ENCODE results near the gene KRTAP4-12.
"Not testable (repeated sequence)": the region's sequence is repeated elsewhere in the genome, so short reads cannot be mapped to it uniquely, and the experiment has no call there.

- TF ChIP-seq CTCF (IDR thresholded peaks at IDR 0.05); MAX (CRISPR knock-in tag; IDR thresholded peaks at IDR 0.05); ATF1 (CRISPR knock-in tag; IDR thresholded peaks at IDR 0.05); USF2 (CRISPR knock-in tag; IDR thresholded peaks at IDR 0.05); ATF2 (CRISPR knock-in tag; IDR thresholded peaks at IDR 0.05; ENCODE audit: borderline replicate concordance, low read depth); CBFB (CRISPR knock-in tag; IDR thresholded peaks at IDR 0.05; ENCODE audit: low read depth); SP1 (CRISPR knock-in tag; conservative IDR thresholded peaks at IDR 0.05); FOXP4 (CRISPR knock-in tag; IDR thresholded peaks at IDR 0.05); GABPB1 (CRISPR knock-in tag; IDR thresholded peaks at IDR 0.05); E2F4 (CRISPR knock-in tag; IDR thresholded peaks at IDR 0.05; ENCODE audit: borderline replicate concordance, low read depth): not testable (repeated sequence)
These were observed 39.7 kb downstream of the KRTAP4-12 start, which contains the start of gene KRTAP4-7 for GRCh38 chr17:41084100-41084856.

Measured in WTC11 (cell line).